Common myeloid progenitor, CD34-positive (primary cell): ENCODE measurements around the gene PCLO.

Experiments used
- CTCF ChIA-PET: fragments of 350-600 bp; sonication (Branson Sonifier 250); formaldehyde crosslinking; loops from one replicate; lab custom pipeline; 2021; ENCODE audit warnings: antibody characterized with exemption; lab: Charles Lee
- POLR2A ChIA-PET: fragments of 350-600 bp; sonication (Branson Sonifier 250); formaldehyde crosslinking; loops from one replicate; lab custom pipeline; 2021; ENCODE audit warnings: antibody characterized with exemption; lab: Charles Lee
- DNase-seq, 3 donors: peaks; one replicate each; pipeline versions ENCODE4 v3.0.0 to v3.0.0-alpha.2; 2013
- H3K27ac ChIP-seq, 2 experiments: 1 replicate in 1 of 2; 2 replicates in 1 of 2; pipeline ENCODE4 v1.7.0; 2013; ENCODE audit warnings: inconsistent platforms in 2 of 2, low read length in 2 of 2, mild to moderate bottlenecking in 2 of 2, low read depth in 1 of 2, moderate library complexity in 1 of 2; ENCODE audit not compliant: severe bottlenecking in 2 of 2, insufficient read depth in 1 of 2, poor library complexity in 1 of 2
- H3K27me3 ChIP-seq, 5 experiments: replicated peaks in 2 of 5; 1 replicate in 3 of 5; 2 replicates in 2 of 5; pipeline versions ENCODE4 v1.6.1 to v1.7.0; 2013; ENCODE audit warnings: low read length in 4 of 5, mild to moderate bottlenecking in 2 of 5, moderate library complexity in 2 of 5, inconsistent platforms in 1 of 5; ENCODE audit not compliant: insufficient read depth in 5 of 5, control insufficient read depth in 4 of 5
- H3K36me3 ChIP-seq, 4 experiments: 1 replicate in 2 of 4; 2 replicates in 2 of 4; pipeline versions ENCODE4 v1.6.1 to v1.7.0; 2013; ENCODE audit warnings: low read length in 3 of 4, control low read depth in 1 of 4, mild to moderate bottlenecking in 1 of 4; ENCODE audit not compliant: control insufficient read depth in 4 of 4, insufficient read depth in 4 of 4
- H3K4me1 ChIP-seq, 4 experiments: 1 replicate in 3 of 4; 2 replicates in 1 of 4; pipeline versions ENCODE4 v1.6.1 to v1.7.1; 2013; ENCODE audit warnings: low read length in 3 of 4, mild to moderate bottlenecking in 3 of 4, control low read depth in 1 of 4, inconsistent platforms in 1 of 4, moderate library complexity in 1 of 4; ENCODE audit not compliant: control insufficient read depth in 4 of 4, insufficient read depth in 4 of 4; ENCODE audit errors: control extremely low read depth in 1 of 4
- H3K4me3 ChIP-seq, 7 experiments: 1 replicate in 4 of 7; 2 replicates in 3 of 7; pipeline versions ENCODE4 v1.5.1 to v1.7.0; 2013; ENCODE audit warnings: mild to moderate bottlenecking in 7 of 7, low read length in 6 of 7, moderate library complexity in 6 of 7, inconsistent platforms in 2 of 7, low read depth in 2 of 7, control low read depth in 1 of 7; ENCODE audit not compliant: insufficient read depth in 4 of 7, control insufficient read depth in 1 of 7; ENCODE audit errors: extremely low read depth in 1 of 7
- H3K9me3 ChIP-seq, 5 experiments: 1 replicate in 4 of 5; 2 replicates in 1 of 5; pipeline versions ENCODE4 v1.6.1 to v1.7.1; 2013; ENCODE audit warnings: low read length in 4 of 5, mild to moderate bottlenecking in 2 of 5, inconsistent platforms in 1 of 5, low read depth in 1 of 5, moderate library complexity in 1 of 5; ENCODE audit not compliant: control insufficient read depth in 4 of 5, insufficient read depth in 2 of 5; ENCODE audit errors: control extremely low read depth in 1 of 5
- WGBS: methylation state at CpG from one replicate; pipeline ENCODE4 v1.1.5; 2013; ENCODE audit not compliant: insufficient coverage; 5-methylcytosine and 5-hydroxymethylcytosine counted together

Gene PCLO

DNA sequence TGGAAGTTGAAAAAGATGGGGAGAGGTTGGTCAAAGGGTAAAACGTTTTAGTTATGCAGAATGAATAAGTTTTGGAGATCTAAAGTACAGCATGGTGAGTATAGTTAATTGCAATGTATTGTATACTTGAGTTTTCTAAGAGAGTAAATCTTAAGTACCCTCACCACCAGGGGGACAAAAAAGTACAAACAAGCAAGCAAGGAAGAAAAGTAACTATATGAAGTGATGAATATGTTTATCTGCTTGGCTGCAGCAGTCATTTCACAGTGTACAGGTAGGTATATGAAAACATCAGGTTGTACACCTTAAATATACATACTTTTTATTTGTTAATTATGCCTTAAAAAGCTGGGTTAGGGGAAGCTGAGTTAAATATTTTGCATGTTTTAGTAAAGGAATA lies 157.3 kb downstream of the PCLO start:
- CTCF ChIA-PET, result no interaction called here
- POLR2A ChIA-PET, result no interaction called here
- H3K27me3 ChIP-seq, result no peaks in the 10 kb centered on the region
- 40% methylated on average over 1 of the region's 1 CpG for WGBS
- DNase-seq, result peak in 1 of 3 donors; percentile 1
- no peaks in the 10 kb centered on the region for H3K4me1 ChIP-seq
- no peak overlapping the region for H3K27ac ChIP-seq
- H3K36me3 ChIP-seq, result no peaks in the 10 kb centered on the region
- no peaks in the 10 kb centered on the region for H3K9me3 ChIP-seq
- H3K4me3 ChIP-seq, result no peak overlapping the region

DNA sequence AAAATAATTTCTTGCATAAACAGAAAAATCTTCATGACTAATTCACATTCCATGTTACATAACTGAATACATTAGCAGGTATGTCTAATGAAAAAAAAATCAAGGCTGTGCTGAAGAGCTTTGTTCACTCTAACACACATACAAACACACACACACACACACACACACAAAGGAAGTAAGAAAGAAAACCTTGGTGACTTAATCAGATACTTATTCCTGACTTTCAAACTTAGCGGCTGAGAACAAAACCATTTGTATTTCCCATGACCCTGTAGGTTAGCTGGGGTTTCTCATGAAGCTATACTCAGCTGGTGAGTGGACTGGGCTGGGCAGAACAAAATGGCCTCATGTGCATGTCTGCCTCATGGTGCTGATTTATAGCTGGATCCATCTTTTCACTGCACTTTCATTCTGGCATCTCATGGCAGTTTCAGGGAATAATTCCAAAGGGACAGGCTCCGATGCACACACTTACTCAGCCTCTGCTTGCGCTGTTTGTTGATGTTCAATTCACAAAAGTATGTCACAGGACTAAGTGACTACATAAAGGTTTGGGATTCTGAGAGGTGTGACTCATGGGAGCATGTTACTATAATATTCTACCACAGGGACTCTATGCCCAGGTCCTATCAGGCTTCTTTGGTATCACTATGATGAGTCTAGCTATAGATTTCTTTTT lies 161.2 kb downstream of the PCLO start:
- H3K27me3 ChIP-seq, result no peaks in the 10 kb centered on the region
- H3K4me3 ChIP-seq, result no peak overlapping the region
- no peaks in the 10 kb centered on the region for H3K36me3 ChIP-seq
- no peak for DNase-seq
- no peaks in the 10 kb centered on the region for H3K4me1 ChIP-seq
- POLR2A ChIA-PET, result no interaction called here
- H3K27ac ChIP-seq, result no peak overlapping the region
- CTCF ChIA-PET, result no interaction called here
- no peaks in the 10 kb centered on the region for H3K9me3 ChIP-seq
- WGBS, result 100% methylated on average over 1 of the region's 3 CpGs

DNA sequence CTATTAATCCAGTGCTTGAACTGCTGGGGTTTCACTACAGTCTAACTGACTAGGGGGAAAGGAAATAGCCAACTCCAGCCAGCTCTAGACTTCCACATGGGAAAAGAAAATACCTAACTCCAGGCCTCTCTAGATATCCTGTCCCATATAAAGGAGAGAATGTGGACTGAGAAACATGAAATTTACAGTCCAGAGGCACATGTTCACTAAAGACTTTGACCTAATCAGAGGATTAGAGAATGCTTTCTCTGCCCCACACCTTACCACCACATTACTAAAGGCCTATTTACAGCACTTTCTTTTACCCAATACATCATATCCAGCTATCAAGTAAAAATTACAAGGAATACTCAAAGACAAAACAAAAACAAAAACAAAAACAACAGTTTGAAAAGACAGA lies 164.2 kb downstream of the PCLO start:
- no peaks in the 10 kb centered on the region for H3K4me1 ChIP-seq
- no peak overlapping the region for H3K4me3 ChIP-seq
- no peaks in the 10 kb centered on the region for H3K27me3 ChIP-seq
- ChIA-PET POLR2A (no interaction called here), CTCF (no interaction called here)
- no peak overlapping the region for H3K27ac ChIP-seq
- no peak for DNase-seq
- H3K36me3 ChIP-seq, result no peaks in the 10 kb centered on the region
- H3K9me3 ChIP-seq, result no peaks in the 10 kb centered on the region

DNA sequence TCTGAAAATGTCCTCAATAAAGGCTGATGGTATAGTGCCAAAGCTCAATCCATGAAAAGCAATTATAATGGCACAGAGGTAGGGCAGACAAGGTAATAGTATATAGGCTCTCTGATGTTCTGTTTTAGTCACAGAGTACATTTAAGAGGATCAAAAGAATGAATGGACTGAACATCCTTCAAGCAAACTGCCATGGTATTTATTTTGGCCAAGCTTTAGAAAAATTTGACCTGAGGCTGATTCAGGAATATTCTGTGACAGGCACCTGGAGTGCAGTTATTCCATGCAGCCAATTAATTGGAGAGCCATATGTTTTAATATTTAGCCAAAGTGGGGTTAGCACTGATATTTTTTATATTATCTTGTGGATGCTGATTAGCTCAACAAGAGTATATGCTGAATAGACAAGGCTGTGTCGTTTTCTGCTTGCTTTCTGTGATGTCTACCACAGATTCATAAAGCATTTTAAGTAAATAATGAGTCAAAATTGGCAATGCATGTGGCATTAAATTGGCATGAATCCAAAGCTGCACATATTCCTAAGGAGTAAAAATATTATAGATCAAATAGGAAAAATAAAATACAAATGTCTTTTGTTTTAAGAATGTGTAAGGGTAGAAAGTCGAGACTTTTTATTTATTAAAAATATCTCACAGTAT lies 177.4 kb downstream of the PCLO start:
- Histone ChIP-seq H3K27me3 (no peaks in the 10 kb centered on the region), H3K4me3 (no peak overlapping the region), H3K27ac (no peak overlapping the region), H3K9me3 (no peaks in the 10 kb centered on the region), H3K4me1 (no peaks in the 10 kb centered on the region), H3K36me3 (no peaks in the 10 kb centered on the region)
- CTCF ChIA-PET, result no interaction called here
- no CpG with 5 or more reads among the region's 2 CpGs for WGBS
- DNase-seq, result no peak
- POLR2A ChIA-PET, result interaction anchor here (1.1 kb wide), 1 partner anchor 10 kb away, joined by 5 read pairs; no protein-coding TSS in a partner anchor

DNA sequence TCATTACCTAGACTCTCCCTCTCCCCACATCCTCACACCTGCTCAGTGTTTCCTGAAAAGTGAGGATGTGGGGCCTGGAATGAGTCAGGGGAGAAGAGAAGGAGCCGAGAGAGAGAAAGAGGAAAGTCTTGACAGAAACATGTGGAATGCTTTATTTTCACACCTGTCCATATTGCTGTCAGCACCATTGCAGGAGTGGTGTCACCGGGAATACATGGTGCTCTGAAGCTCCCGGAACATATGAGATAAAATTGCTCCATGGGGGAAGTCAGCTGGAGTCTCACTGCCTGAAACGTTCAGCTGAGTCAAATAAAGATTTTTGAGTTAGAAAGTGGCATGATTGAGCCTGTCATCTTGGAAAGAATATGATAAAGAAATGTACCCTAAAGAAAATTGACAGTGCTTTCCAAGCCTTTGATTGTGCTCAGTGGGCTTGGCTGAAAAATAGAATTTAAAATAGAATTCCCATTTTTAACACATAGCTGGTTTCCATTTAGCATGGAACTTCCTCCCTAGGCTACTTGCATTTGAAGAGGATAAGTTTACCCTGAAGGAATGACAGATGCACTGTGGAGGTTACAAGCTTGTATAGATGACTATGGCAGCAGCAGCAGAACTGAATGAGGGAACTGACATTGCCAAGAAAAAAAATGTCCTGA lies 182.4 kb downstream of the PCLO start:
- DNase-seq, result no peak
- Histone ChIP-seq H3K36me3 (no peaks in the 10 kb centered on the region), H3K4me3 (no peak overlapping the region), H3K27me3 (no peaks in the 10 kb centered on the region), H3K9me3 (no peaks in the 10 kb centered on the region), H3K4me1 (no peaks in the 10 kb centered on the region), H3K27ac (no peak overlapping the region)
- ChIA-PET POLR2A (no interaction called here), CTCF (no interaction called here)
- 100% methylated on average over 3 of the region's 4 CpGs for WGBS

DNA sequence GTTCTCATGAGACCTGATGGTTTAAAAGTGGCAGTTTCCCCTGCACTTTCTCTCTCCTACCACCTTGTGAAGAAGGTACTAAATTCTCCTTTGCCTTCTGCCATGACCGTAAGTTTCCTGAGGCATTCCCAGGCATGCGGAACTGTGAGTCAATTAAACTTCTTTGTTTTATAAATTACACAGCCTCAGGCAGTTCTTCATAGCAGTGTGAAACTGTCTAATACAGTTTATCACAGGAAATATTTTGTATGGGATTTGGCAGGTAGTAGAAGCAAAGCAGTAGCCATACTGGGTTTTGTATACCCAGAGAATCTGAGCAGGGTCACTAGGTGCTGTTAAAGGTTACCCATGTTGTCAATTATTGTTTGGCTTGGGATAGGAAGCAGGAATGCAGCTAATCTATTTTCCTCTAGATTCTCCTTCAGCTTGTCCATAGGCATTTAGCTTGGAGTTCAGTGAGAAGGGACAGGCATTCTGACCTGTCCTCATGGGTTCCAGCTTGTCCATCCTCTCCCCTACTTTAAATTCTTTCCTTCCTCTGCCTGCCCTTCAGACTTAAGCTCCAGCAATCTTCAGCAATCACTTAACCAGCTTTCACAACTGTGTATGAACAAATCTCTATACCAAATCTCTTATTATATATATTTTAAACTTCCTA lies 186.7 kb downstream of the PCLO start:
- CTCF ChIA-PET, result no interaction called here

DNA sequence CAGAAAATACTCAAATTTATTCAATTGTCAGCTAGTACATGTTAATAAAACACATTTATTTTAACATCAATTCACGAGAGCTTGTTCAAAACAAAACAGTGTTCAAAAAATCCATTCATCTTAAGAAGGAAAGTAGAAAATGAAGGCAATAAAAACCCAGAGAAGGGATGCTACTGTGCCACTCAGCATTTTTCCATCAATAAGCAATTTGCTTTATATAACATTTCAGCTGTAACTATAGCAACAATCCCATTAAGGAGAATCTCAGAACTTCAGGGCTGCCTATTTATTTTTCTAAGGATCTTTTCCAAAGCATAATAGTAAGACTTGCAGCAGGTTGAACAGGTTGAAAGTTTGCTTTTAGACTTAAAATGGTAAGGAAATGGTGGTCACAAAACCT lies 190.5 kb downstream of the PCLO start:
- POLR2A ChIA-PET, result no interaction called here
- CTCF ChIA-PET, result no interaction called here
- no peaks in the 10 kb centered on the region for H3K27me3 ChIP-seq
- no peak overlapping the region for H3K4me3 ChIP-seq
- DNase-seq, result no peak
- H3K9me3 ChIP-seq, result no peaks in the 10 kb centered on the region
- no peak overlapping the region for H3K27ac ChIP-seq
- no CpG with 5 or more reads among the region's 1 CpG for WGBS
- H3K36me3 ChIP-seq, result no peaks in the 10 kb centered on the region
- H3K4me1 ChIP-seq, result no peaks in the 10 kb centered on the region

More for the DNA sequence above, 186.7 kb downstream of the PCLO start:
- 100% methylated on average over 1 of the region's 2 CpGs for WGBS
- no peaks in the 10 kb centered on the region for H3K36me3 ChIP-seq
- DNase-seq, result no peak
- no peak overlapping the region for H3K27ac ChIP-seq
- no peaks in the 10 kb centered on the region for H3K9me3 ChIP-seq
- H3K27me3 ChIP-seq, result no peaks in the 10 kb centered on the region
- no peaks in the 10 kb centered on the region for H3K4me1 ChIP-seq
- POLR2A ChIA-PET, result no interaction called here
- H3K4me3 ChIP-seq, result no peak overlapping the region
